SU-DHL-6 (cell line): ENCODE results near the gene SLF1.

Source experiments
- CTCF ChIP-seq: fragments of 200-600 bp; sonication (generic); IDR thresholded peaks from one replicate; pipeline ENCODE4 v1.5.1; 2017; ENCODE audit warnings: antibody characterized with exemption, mild to moderate bottlenecking, low read length, moderate library complexity; ENCODE audit not compliant: insufficient read depth, poor library complexity, severe bottlenecking
- EZH2phosphoT487 ChIP-seq: fragments of 200-600 bp; sonication (generic), shearing (Covaris generic); conservative IDR thresholded peaks from 2 replicates; pipeline ENCODE4 v1.6.1; 2018; ENCODE audit warnings: mild to moderate bottlenecking, antibody characterized with exemption, low read length, moderate library complexity, mixed read lengths

GRCh38 chr5:94744906-94745305, 126.4 kb downstream of the SLF1 start:
- no peak for TF ChIP-seq CTCF
- no peak for TF ChIP-seq EZH2phosphoT487
